Neural cell (in vitro differentiated cells): ENCODE results near the gene TRIM37. TPM values are rescaled to one million over a fixed set of nuclear protein-coding genes. Genes with fewer than 3 reads are reported as not detected.

ENCODE experiments used
- H2AFZ ChIP-seq: fragments of 200-600, 300-800 bp; sonication (generic), shearing (Covaris generic); 2 replicates; pipeline ENCODE4 v1.6.0; 2014; ENCODE audit warnings: low read depth, mild to moderate bottlenecking, antibody characterized with exemption, low read length, moderate library complexity
- H3F3A ChIP-seq: fragments of 200-600 bp; shearing (Covaris generic); 2 replicates; pipeline ENCODE4 v1.6.1; 2016; ENCODE audit warnings: mild to moderate bottlenecking, moderate library complexity, mixed read lengths, antibody characterized with exemption, low read length; ENCODE audit not compliant: insufficient read depth, poor library complexity, severe bottlenecking
- H3K27ac ChIP-seq: fragments of 200-600, 300-800 bp; sonication (generic), shearing (Covaris generic); 2 replicates; pipeline ENCODE4 v1.5.1; 2014; ENCODE audit warnings: mild to moderate bottlenecking, low read length, moderate library complexity
- H3K27me3 ChIP-seq: fragments of 300-800, 200-600 bp; sonication (generic), shearing (Covaris generic); 2 replicates; pipeline ENCODE4 v1.6.0; 2014; ENCODE audit warnings: mild to moderate bottlenecking, low read depth, low read length, moderate library complexity; ENCODE audit not compliant: insufficient read depth
- H3K36me3 ChIP-seq: fragments of 300-800, 200-600 bp; sonication (generic), shearing (Covaris generic); 2 replicates; pipeline ENCODE4 v1.5.1; 2014; ENCODE audit warnings: mild to moderate bottlenecking, antibody characterized with exemption, low read length, moderate library complexity; ENCODE audit not compliant: insufficient read depth
- H3K4me2 ChIP-seq: fragments of 300-800, 200-600 bp; sonication (generic), shearing (Covaris generic); 2 replicates; pipeline ENCODE4 v1.6.0; 2014; ENCODE audit warnings: mild to moderate bottlenecking, low read length
- H3K4me3 ChIP-seq: fragments of 300-800, 200-600 bp; sonication (generic), shearing (Covaris generic); 2 replicates; pipeline ENCODE4 v1.5.1; 2014; ENCODE audit warnings: mild to moderate bottlenecking, low read length, moderate library complexity
- H3K79me2 ChIP-seq: fragments of 200-600 bp; shearing (Covaris generic); replicated peaks from 2 replicates; pipeline ENCODE4 v1.6.0; 2014; ENCODE audit warnings: mild to moderate bottlenecking, low read length, moderate library complexity; ENCODE audit not compliant: insufficient read depth
- H3K9ac ChIP-seq: fragments of 300-800, 200-600 bp; sonication (generic), shearing (Covaris generic); 2 replicates; pipeline ENCODE4 v1.6.1; 2016; ENCODE audit warnings: mild to moderate bottlenecking, low read length, mixed read lengths
- H3K9me2 ChIP-seq: fragments of 200-600 bp; shearing (Covaris generic); 2 replicates; pipeline ENCODE4 v1.6.1; 2016; ENCODE audit warnings: mild to moderate bottlenecking, low read length, mixed read lengths; ENCODE audit not compliant: insufficient read depth
- H3K9me3 ChIP-seq: fragments of 200-600, 300-800 bp; sonication (generic), shearing (Covaris generic); 2 replicates; pipeline ENCODE4 v1.6.1; 2016; ENCODE audit warnings: mild to moderate bottlenecking, mixed run types, low read length, moderate library complexity, mixed read lengths
- H4K20me1 ChIP-seq: fragments of 200-600 bp; shearing (Covaris generic); 2 replicates; pipeline ENCODE4 v1.6.1; 2016; ENCODE audit warnings: mild to moderate bottlenecking, mixed run types; ENCODE audit not compliant: insufficient read depth
- CTCF ChIP-seq: fragments of 450-650 bp; IDR thresholded peaks from 2 replicates; pipeline ENCODE4 v1.5.1; 2014; ENCODE audit warnings: antibody characterized with exemption, mild to moderate bottlenecking, moderate library complexity; ENCODE audit not compliant: poor library complexity, severe bottlenecking
- EP300 ChIP-seq: fragments of 450-650 bp; conservative IDR thresholded peaks from 2 replicates; pipeline ENCODE4 v1.6.1; 2014; ENCODE audit warnings: antibody characterized with exemption, mild to moderate bottlenecking, moderate library complexity; ENCODE audit not compliant: poor library complexity, severe bottlenecking
- EZH2 ChIP-seq: fragments of 200-600, 300-800 bp; shearing (Covaris generic), sonication (generic); IDR thresholded peaks from 2 replicates; pipeline ENCODE4 v1.6.1; 2014; ENCODE audit warnings: antibody characterized with exemption, low read length, borderline replicate concordance, mild to moderate bottlenecking; ENCODE audit not compliant: insufficient read depth, poor library complexity, severe bottlenecking
- MXI1 ChIP-seq: fragments of 450-650 bp; conservative IDR thresholded peaks from 2 replicates; pipeline ENCODE4 v1.6.1; 2014; ENCODE audit warnings: antibody characterized with exemption, mild to moderate bottlenecking; ENCODE audit not compliant: poor library complexity, severe bottlenecking
- POLR2AphosphoS5 ChIP-seq: IDR thresholded peaks from 2 replicates; pipeline ENCODE4 v1.6.1; 2012
- RAD21 ChIP-seq: fragments of 450-650 bp; conservative IDR thresholded peaks from 2 replicates; pipeline ENCODE4 v1.6.1; 2014; ENCODE audit warnings: antibody characterized with exemption, mild to moderate bottlenecking, moderate library complexity
- REST ChIP-seq: IDR thresholded peaks from 2 replicates; pipeline ENCODE4 v1.6.1; 2012; ENCODE audit warnings: borderline replicate concordance
- SMC3 ChIP-seq: fragments of 450-650 bp; conservative IDR thresholded peaks from 2 replicates; pipeline ENCODE4 v1.6.1; 2014; ENCODE audit warnings: antibody characterized with exemption, mild to moderate bottlenecking, moderate library complexity; ENCODE audit not compliant: poor library complexity
- TAF1 ChIP-seq: IDR thresholded peaks from 2 replicates; pipeline ENCODE4 v1.6.1; 2012; ENCODE audit warnings: low read depth
- polyA plus RNA-seq: library from polyadenylated mRNA; depleted of rRNA; stranded (reverse); fragments of >200 nt; gene quantifications from 2 replicates; pipeline ENCODE4 v1.2.3, GENCODE V29; 2014

Gene TRIM37
- polyA plus RNA-seq, 1 donor from 2014 or later: 65.2 TPM

GRCh38 chr17:59018019-59018418 lies 88.7 kb downstream of the TRIM37 start:
- Histone ChIP-seq H2AFZ (no peak overlapping the region), H3K9me2 (no peaks in the 10 kb centered on the region), H3K4me3 (no peak overlapping the region), H3K27me3 (no peaks in the 10 kb centered on the region), H3K9ac (no peak overlapping the region), H3K27ac (no peak overlapping the region), H3K36me3 (no peaks in the 10 kb centered on the region), H3K79me2 (no peaks in the 10 kb centered on the region), H3K9me3 (no peaks in the 10 kb centered on the region), H4K20me1 (no peaks in the 10 kb centered on the region), H3K4me2 (no peak overlapping the region), H3F3A (no peaks in the 10 kb centered on the region)
- TF ChIP-seq EZH2 (no peak), REST (no peak), MXI1 (no peak), SMC3 (no peak), TAF1 (no peak), EP300 (no peak), POLR2AphosphoS5 (no peak)

- H3K4me2 ChIP-seq: no peak overlapping the region
- no peak overlapping the region for H3K27ac ChIP-seq
- H2AFZ ChIP-seq: no peak overlapping the region
- no peaks in the 10 kb centered on the region for H3K79me2 ChIP-seq
- TF ChIP-seq EZH2 (no peak), MXI1 (no peak), RAD21 (no peak), SMC3 (no peak), CTCF (no peak), REST (no peak), EP300 (no peak), TAF1 (no peak), POLR2AphosphoS5 (no peak)
- H4K20me1 ChIP-seq: no peaks in the 10 kb centered on the region
- no peaks in the 10 kb centered on the region for H3K9me2 ChIP-seq
- no peaks in the 10 kb centered on the region for H3K9me3 ChIP-seq
- no peak overlapping the region for H3K4me3 ChIP-seq
- no peaks in the 10 kb centered on the region for H3K27me3 ChIP-seq
- no peaks in the 10 kb centered on the region for H3F3A ChIP-seq
- no peak overlapping the region for H3K9ac ChIP-seq
- no peaks in the 10 kb centered on the region for H3K36me3 ChIP-seq
These were observed 94.7 kb downstream of the TRIM37 start for GRCh38 chr17:59011975-59012374.
